NCI-H1092 (cell line): ENCODE measurements around the gene TMCC1.
"Not testable (repeated sequence)": the region's sequence is repeated elsewhere in the genome, so short reads cannot be mapped to it uniquely, and the experiment has no call there.

Source experiments
- DNase-seq: peaks from one replicate; lab custom pipeline; 2025; lab: John Stamatoyannopoulos, UW

TMCC1 gene

GRCh38 chr3:129727707-129728106, 165.8 kb downstream of the TMCC1 start:
- DNase-seq = no peak

- no peak for DNase-seq
These were observed 169.8 kb downstream of the TMCC1 start for GRCh38 chr3:129723558-129724324.

DNA sequence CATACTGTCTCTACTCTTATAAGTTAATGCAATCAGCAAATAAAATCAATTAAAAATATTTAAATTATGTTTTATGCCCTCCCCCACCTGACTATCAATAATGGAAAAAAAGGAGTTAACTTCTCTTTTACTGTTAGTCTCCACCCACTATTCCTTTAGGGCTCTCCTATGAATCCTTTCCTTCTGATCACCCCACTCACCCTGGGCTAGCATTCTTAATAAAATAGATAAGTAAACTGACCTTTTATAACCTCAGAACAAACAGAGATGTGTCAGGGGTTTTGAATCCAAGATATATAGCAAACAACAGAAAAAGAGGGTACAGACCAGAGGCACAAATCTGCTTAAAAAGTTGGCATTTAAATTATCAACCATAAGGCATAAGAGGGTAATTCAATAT, 171.0 kb downstream of the TMCC1 start:
- DNase-seq = no peak

- no peak for DNase-seq
These were observed 175.3 kb downstream of the TMCC1 start for GRCh38 chr3:129718201-129718600.

GRCh38 chr3:129715854-129716253, 177.7 kb downstream of the TMCC1 start:
- DNase-seq = no peak

DNA sequence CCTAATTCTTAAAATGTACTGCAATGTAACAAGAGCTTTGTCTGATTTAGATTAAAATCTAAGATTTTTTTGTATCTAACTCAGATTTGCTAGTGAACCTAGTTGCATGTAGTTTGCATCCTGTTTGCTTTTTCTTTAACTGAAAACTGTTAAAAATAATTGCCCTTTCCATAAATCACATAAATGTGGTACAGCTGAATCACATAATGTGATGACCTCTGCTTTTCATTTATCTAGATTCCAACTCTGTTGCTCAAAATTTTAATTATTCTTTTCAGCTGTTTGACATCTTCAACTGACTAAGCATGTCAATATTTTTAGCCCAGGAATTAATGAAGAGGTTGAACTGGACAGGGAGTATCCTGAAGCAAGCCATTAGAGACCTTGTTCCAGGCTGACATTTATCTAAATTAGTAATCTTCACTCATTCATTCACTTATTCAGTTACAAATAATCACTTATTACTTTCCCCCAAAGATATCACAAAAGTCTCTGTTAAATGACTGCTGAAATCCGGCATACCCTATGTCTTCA, 185.1 kb downstream of the TMCC1 start:
- no peak for DNase-seq

DNA sequence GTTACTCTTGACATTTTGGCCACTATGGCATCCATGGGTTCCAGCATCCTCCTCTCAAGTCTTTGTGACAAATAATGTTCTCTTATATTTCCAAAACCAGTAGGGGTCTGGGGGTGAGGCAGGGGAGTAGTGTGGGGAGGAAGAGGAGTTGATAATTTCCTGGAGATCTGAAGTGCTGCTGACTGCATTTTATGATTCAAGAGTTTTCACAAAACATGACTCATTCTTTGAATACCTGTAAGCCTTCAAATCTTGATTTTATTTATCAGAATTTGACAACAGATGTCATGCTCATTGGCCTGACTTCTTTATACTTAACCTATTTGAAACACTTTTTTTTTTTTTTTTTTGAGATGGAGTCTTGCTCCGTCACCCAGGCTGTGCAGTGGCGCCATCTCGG, 188.2 kb downstream of the TMCC1 start:
- DNase-seq = no peak

- DNase-seq = no peak
These were observed 189.6 kb downstream of the TMCC1 start for GRCh38 chr3:129703913-129704312.

GRCh38 chr3:129702934-129703712, 190.4 kb downstream of the TMCC1 start:
- no peak for DNase-seq

DNA sequence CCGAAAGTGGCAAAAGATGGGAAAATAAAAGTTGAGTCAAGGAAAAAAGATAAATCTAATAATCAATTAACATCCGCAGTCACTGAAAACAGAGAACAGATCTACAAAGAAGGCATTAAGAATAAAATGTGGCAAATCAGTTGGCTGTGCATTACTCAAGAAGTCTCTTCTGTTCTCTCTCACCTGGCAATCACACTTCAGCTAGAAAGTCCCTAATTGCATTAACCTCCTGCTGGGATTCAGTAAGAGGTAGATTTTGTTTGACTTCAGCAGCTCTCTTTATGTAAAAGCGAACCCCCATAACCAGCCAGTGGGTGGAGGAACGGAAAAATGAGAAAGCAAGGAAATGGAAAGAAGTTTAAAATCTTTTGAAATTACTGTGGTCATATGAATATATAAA, 192.3 kb downstream of the TMCC1 start:
- DNase-seq = no peak

DNA sequence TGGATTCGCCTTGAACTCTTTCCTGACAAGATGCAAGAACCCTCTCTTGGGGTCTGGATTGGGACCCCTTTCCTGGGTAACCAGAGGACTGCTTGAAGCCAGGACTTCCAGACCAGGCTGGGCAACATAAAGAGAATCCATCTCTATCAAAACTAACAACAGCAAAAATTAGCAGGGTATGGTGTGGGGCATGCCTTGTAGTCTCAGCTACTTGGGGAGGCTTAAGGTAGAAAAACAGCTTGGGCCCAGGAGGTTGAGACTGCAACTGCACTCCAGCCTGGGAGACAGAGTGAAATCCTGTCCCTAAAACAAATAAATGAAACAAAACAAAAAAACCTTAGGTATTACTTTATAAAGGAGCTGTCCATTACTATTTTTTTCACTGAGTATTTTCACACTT, 193.9 kb downstream of the TMCC1 start:
- no peak for DNase-seq

GRCh38 chr3:129699199-129699598, 194.3 kb downstream of the TMCC1 start:
- no peak for DNase-seq

GRCh38 chr3:129697229-129697969, 196.1 kb downstream of the TMCC1 start:
- DNase-seq = no peak

GRCh38 chr3:129696430-129696829, 197.1 kb downstream of the TMCC1 start:
- not testable (repeated sequence) for DNase-seq

DNA sequence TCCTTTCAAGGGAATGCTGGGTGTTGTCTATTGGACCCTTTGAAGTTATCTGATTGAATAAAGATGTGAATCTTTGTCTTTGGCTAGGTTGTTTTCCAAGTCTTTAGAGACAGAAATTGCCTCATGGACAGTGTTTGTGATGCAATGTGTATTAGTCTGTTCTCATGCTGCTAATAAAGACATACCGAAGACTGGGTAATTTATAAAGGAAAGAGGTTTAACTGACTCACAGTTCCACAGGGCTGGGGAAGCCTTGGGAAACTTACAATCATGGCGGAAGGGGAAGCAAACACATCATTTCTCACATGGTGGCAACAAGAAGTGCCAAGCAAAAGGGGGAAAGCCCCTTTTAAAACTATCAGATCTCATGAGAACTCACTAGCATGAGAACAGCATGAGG, 198.3 kb downstream of the TMCC1 start:
- DNase-seq = no peak

DNA sequence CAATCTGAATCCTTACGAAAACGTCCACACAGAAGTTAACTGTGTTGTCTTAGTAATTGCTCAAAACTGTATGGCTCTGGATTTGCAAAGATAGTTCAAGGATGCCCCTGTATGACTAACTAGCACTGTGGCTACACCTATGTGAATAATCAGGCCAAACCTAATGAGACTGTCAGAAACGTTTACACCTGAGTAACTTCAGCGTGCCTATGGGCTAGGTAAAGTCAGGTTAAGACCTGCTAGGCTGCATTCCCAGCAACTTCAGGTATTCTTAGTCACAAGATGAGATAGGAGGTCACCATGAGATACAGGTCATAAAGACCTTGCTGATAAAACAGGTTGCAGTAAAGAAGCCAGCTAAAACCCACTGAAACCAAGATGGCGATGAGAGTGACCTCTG, 199.3 kb downstream of the TMCC1 start:
- DNase-seq = no peak

DNA sequence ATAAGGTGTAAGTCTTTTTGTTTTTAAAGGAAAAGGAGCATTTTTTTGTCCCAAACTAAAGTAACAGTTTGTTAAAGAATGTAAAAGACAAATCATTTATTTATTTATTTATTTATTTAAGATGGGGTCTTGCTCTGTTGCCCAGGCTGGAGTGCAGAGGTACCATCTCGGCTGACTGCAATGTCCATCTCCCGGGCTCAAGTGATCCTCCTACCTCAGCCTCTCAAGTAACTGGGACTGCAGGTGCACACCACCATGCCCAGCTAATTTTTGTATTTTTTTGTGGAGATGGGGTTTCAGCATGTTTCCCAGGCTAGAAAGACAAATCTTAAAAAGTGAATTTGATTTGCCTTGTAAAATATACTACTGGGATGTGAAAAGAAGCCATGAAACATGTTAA, 200.8 kb downstream of the TMCC1 start:
- DNase-seq = no peak

DNA sequence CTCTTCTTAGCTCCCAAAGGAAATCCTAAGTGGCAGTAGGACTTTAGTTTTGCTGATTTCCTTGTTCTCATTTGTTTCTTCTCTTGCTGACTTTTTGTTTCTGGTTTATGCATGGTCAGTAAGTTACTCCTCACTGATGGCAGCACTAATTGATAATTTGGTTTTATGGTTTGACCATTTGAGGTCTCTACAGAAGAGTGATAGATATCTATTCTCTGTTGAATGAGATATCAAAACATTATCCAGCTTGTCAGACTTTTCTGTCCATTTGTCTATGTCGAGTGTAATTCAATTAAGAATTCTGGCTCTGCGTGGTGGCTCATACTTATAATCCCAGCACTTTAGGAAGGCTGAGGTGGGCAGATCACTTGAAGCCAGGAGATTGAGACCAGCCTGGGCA, 202.5 kb downstream of the TMCC1 start:
- no peak for DNase-seq

DNA sequence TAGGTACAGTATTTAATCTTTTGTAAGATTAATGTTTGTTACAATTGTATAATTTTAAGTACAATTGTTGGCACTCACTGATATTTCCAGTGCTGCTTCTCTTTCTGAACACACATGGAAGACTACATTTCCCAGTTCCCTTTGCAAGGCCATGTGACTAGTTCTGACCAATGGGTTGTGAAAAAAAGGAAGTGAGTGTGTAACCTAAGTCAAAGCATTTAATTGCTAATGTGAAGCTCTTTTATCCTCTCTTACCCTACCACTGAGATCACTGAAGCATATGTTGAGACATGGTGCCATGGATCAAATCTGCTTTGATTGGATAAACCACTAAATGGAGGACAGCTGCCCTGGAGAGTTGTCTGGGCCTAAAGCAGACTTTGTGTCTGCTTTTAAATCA, 203.1 kb downstream of the TMCC1 start:
- DNase-seq = peak; percentile 13

DNA sequence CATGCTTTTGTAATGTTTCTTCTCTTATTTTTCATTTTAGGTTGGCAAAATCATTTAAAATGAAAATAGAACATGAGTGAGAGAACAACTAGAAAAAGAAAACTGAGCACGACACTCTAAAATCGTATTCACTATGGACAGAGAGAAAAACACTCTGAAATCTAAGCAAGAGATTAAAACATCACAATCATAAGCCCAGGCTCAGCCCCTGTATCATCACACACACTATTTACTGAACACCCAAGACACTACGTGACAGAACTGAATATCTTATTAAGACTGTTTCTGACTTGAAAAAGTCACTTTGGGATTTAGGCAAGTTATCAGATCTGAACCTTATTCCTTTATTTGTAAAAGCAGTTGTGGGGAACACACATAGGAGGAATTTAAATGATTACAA, 204.5 kb downstream of the TMCC1 start:
- DNase-seq = no peak

GRCh38 chr3:129688271-129688895, 205.1 kb downstream of the TMCC1 start:
- DNase-seq = peak; percentile 81

GRCh38 chr3:129687586-129688125, 205.9 kb downstream of the TMCC1 start:
- no peak for DNase-seq
